Natural killer cell (primary cell): ENCODE results near the gene RPGR. TPM values are rescaled to one million over a fixed set of nuclear protein-coding genes. Genes with fewer than 3 reads are reported as not detected.

Source experiments
- ATAC-seq, 3 donors: fragments of 150-1000 bp in 2 of 3; fragments of 200-7000 bp in 1 of 3; cut with Tn5 transposase; 1 replicate in 1 of 3; 2 replicates in 2 of 3; pipeline ENCODE4 v1.10.0; 2021; ENCODE audit warnings: mild to moderate bottlenecking in 2 of 3, moderate library complexity in 2 of 3
- DNase-seq, 2 donors: peaks; one replicate each; pipeline versions ENCODE4 v3.0.0 to v3.0.0-alpha.2; 2013 to 2021; ENCODE audit warnings: mixed read lengths in 1 of 2
- H3K27ac ChIP-seq: one replicate; pipeline ENCODE4 v1.5.1; 2013; ENCODE audit warnings: mild to moderate bottlenecking, low read length
- H3K27me3 ChIP-seq: one replicate; pipeline ENCODE4 v1.6.1; 2013; ENCODE audit warnings: low read length; ENCODE audit not compliant: control insufficient read depth, insufficient read depth
- H3K36me3 ChIP-seq: one replicate; pipeline ENCODE4 v1.6.1; 2013; ENCODE audit warnings: low read length; ENCODE audit not compliant: control insufficient read depth, insufficient read depth
- H3K4me1 ChIP-seq: one replicate; pipeline ENCODE4 v1.6.1; 2013; ENCODE audit warnings: low read length; ENCODE audit not compliant: control insufficient read depth, insufficient read depth
- H3K4me3 ChIP-seq: one replicate; pipeline ENCODE4 v1.5.1; 2013; ENCODE audit warnings: low read length
- H3K9me3 ChIP-seq: one replicate; pipeline ENCODE4 v1.6.1; 2013; ENCODE audit warnings: low read length; ENCODE audit not compliant: control insufficient read depth, insufficient read depth
- H3K27ac Mint-ChIP-seq, 2 donors: one replicate each; pipeline ENCODE4 v1.8.0; 2022; ENCODE audit warnings: mild to moderate bottlenecking in 2 of 2, mixed read lengths in 2 of 2, moderate library complexity in 1 of 2
- H3K27me3 Mint-ChIP-seq, 2 donors: one replicate each; pipeline ENCODE4 v1.8.0; 2022; ENCODE audit warnings: low read depth in 2 of 2, mixed read lengths in 2 of 2
- H3K36me3 Mint-ChIP-seq: one replicate; pipeline ENCODE4 v1.8.0; 2022; ENCODE audit warnings: mixed read lengths
- H3K4me1 Mint-ChIP-seq, 2 donors: one replicate each; pipeline ENCODE4 v1.8.0; 2022; ENCODE audit warnings: mixed read lengths in 2 of 2
- H3K4me3 Mint-ChIP-seq: one replicate; pipeline ENCODE4 v1.8.0; 2022; ENCODE audit warnings: mild to moderate bottlenecking, moderate library complexity, mixed read lengths
- H3K9me3 Mint-ChIP-seq, 2 donors: one replicate each; pipeline ENCODE4 v1.8.0; 2022; ENCODE audit warnings: mixed read lengths in 2 of 2
- CTCF ChIP-seq: fragments of 200-600 bp; IDR thresholded peaks from one replicate; pipeline ENCODE4 v1.8.0; 2022; ENCODE audit warnings: antibody characterized with exemption
- WGBS: methylation state at CpG from one replicate; pipeline ENCODE4 v1.1.7; 2013; ENCODE audit warnings: missing lambda C conversion rate; ENCODE audit not compliant: insufficient coverage; 5-methylcytosine and 5-hydroxymethylcytosine counted together
- intact Hi-C: fragments of 100-400 bp; cut with micrococcal nuclease; formaldehyde crosslinking; loops from one replicate; pipeline ENCODE4 v1.14.2; 2022
- total RNA-seq, 4 donors: library from RNA; stranded (reverse); fragments of 120-200 nt in 1 of 4; gene quantifications; one replicate each; pipeline versions ENCODE4 v1.2.3 to v1.2.4, GENCODE V29; 2013 to 2022

RPGR gene
- total RNA-seq, 3 donors from 2014 or later (not counting 1 experiment from before 2014, with no cell fraction given): 20.8 to 33.7 (median 29.0) TPM

GRCh38 chrX:38232079-38232686 lies 95.1 kb downstream of the RPGR start:
- Mint-ChIP-seq H3K9me3 (no peaks in the 10 kb centered on the region), H3K27me3 (peaks cover 3 to 15% of the 10 kb centered on the region in 2 donors), H3K4me3 (no peak overlapping the region), H3K36me3 (no peaks in the 10 kb centered on the region), H3K4me1 (no peaks in the 10 kb centered on the region), H3K27ac (no peak overlapping the region)
- no peak overlapping the region for H3K27ac ChIP-seq
- no peak for DNase-seq
- H3K36me3 ChIP-seq: no peaks in the 10 kb centered on the region
- H3K27me3 ChIP-seq: no peaks in the 10 kb centered on the region
- no peaks in the 10 kb centered on the region for H3K4me1 ChIP-seq
- H3K4me3 ChIP-seq: no peak overlapping the region
- H3K9me3 ChIP-seq: no peaks in the 10 kb centered on the region
- no peak for ATAC-seq
- 86% methylated on average over 2 of the region's 3 CpGs for WGBS
- intact Hi-C loops: no loop called here
- TF ChIP-seq CTCF: no peak

DNA sequence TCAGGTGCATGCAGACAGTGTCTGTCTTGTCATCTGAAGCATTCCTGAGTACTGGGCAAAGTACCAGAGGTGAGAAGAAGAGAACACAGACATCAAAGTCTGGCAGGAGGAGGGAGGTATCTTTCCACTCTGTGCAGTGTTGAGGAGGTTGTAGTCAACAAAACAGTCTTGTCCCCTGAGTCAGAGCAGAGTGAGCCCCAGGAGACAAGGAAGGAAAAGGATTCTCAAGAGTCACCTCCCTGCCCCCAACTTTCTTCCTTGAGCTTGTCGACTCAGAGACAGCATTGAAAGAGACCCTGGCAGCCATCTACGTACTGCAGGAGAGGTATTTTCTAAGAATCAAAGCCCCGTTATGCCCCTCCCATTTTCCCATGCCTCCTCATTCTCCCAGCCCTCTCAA lies 102.2 kb downstream of the RPGR start:
- Mint-ChIP-seq H3K27me3 (peaks cover 15 to 61% of the 10 kb centered on the region in 2 donors), H3K4me1 (no peaks in the 10 kb centered on the region), H3K36me3 (no peaks in the 10 kb centered on the region), H3K4me3 (no peak overlapping the region), H3K27ac (no peak overlapping the region), H3K9me3 (no peaks in the 10 kb centered on the region)
- Histone ChIP-seq H3K27ac (no peak overlapping the region), H3K4me1 (no peaks in the 10 kb centered on the region), H3K36me3 (no peaks in the 10 kb centered on the region), H3K4me3 (no peak overlapping the region), H3K9me3 (no peaks in the 10 kb centered on the region), H3K27me3 (peaks cover 2% of the 10 kb centered on the region)
- no peak for TF ChIP-seq CTCF
- WGBS: 54% methylated on average over 2 of the region's 3 CpGs
- ATAC-seq (no peak), DNase-seq (no peak)
- intact Hi-C loops: no loop called here

GRCh38 chrX:38224160-38224559 lies 103.1 kb downstream of the RPGR start:
- no peak for TF ChIP-seq CTCF
- intact Hi-C loops: no loop called here
- H3K9me3 Mint-ChIP-seq: no peaks in the 10 kb centered on the region
- Histone ChIP-seq H3K27ac (no peak overlapping the region), H3K9me3 (no peaks in the 10 kb centered on the region), H3K27me3 (peaks cover 2% of the 10 kb centered on the region), H3K4me3 (no peak overlapping the region), H3K4me1 (no peaks in the 10 kb centered on the region), H3K36me3 (no peaks in the 10 kb centered on the region)
- H3K4me1 Mint-ChIP-seq: no peaks in the 10 kb centered on the region
- no peaks in the 10 kb centered on the region for H3K36me3 Mint-ChIP-seq
- H3K4me3 Mint-ChIP-seq: no peak overlapping the region
- no peak overlapping the region for H3K27ac Mint-ChIP-seq
- peaks cover 18 to 67% of the 10 kb centered on the region in 2 donors for H3K27me3 Mint-ChIP-seq
- DNase-seq (no peak), ATAC-seq (no peak)

DNA sequence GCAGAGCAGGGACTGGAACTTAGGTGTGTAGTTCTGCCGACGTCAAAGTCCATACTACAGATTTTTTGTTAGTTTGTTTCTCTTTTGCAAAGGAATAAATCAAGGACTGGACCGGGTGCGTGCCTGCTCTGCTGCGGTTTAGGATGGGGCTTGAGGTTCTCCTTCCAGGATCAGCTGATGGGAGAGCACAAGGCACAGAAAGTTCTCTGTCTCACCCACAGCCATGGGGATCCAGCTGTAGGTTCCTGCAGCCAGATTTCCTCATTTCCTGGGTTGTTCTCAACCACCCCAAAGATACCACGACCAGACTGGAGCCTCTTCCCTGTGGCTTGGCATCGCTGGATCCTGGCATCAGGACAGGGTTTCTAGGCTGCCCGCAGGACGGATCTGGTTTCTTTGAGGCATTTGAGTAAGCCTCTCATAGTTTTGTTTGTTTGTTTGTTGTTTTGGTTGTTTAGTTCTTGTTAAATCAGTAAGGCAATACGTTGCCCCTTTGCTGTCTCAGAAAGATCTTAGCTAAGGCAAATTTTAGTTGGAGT lies 105.8 kb downstream of the RPGR start:
- no peaks in the 10 kb centered on the region for H3K36me3 ChIP-seq
- no peaks in the 10 kb centered on the region for H3K9me3 Mint-ChIP-seq
- DNase-seq (no peak), ATAC-seq (no peak)
- H3K36me3 Mint-ChIP-seq: no peaks in the 10 kb centered on the region
- no peak overlapping the region for H3K4me3 Mint-ChIP-seq
- H3K27ac Mint-ChIP-seq: no peak overlapping the region
- H3K4me1 Mint-ChIP-seq: no peaks in the 10 kb centered on the region
- H3K27ac ChIP-seq: no peak overlapping the region
- WGBS: 72% methylated on average over 8 of the region's 10 CpGs
- no peaks in the 10 kb centered on the region for H3K9me3 ChIP-seq
- no peaks in the 10 kb centered on the region for H3K4me1 ChIP-seq
- H3K4me3 ChIP-seq: no peak overlapping the region
- peaks cover 2% of the 10 kb centered on the region for H3K27me3 ChIP-seq
- intact Hi-C loops: no loop called here
- no peak for TF ChIP-seq CTCF
- H3K27me3 Mint-ChIP-seq: peaks cover 20 to 46% of the 10 kb centered on the region in 2 donors
